BJ (cell line): ENCODE results near the gene CASTOR1. TPM values are rescaled to one million over a fixed set of nuclear protein-coding genes. Genes with fewer than 3 reads are reported as not detected.
A peak's percentile ranks its signal among the peaks of the same experiment; 100 is the strongest.

Source experiments
- CTCF ChIA-PET: fragments of 350-600 bp; formaldehyde crosslinking; extraction: SDS; loops from one replicate; lab custom pipeline; 2021; ENCODE audit warnings: antibody characterized with exemption, inconsistent platforms; lab: Yijun Ruan, JAX
- POLR2A ChIA-PET: fragments of 300-600 bp; sonication (Branson Sonifier 250); formaldehyde crosslinking; extraction: SDS; loops from one replicate; lab custom pipeline; 2021; ENCODE audit warnings: antibody characterized with exemption; lab: Charles Lee
- DNase-seq: peaks from one replicate; pipeline ENCODE4 v3.0.0-alpha.2; 2011; ENCODE audit warnings: low read depth
- H3K27me3 ChIP-seq: 2 replicates; pipeline ENCODE4 v1.6.0; 2011; ENCODE audit warnings: low read length; ENCODE audit not compliant: control insufficient read depth, insufficient read depth
- H3K36me3 ChIP-seq: 2 replicates; pipeline ENCODE4 v1.5.1; 2011; ENCODE audit warnings: low read length; ENCODE audit not compliant: control insufficient read depth, insufficient read depth
- H3K4me3 ChIP-seq: 2 replicates; pipeline ENCODE4 v1.5.1; 2011; ENCODE audit warnings: low read depth, mild to moderate bottlenecking, control low read depth, low read length
- polyA plus RNA-seq: library from polyadenylated mRNA; depleted of rRNA; stranded (reverse); fragments of >200 nt; gene quantifications from 2 replicates; pipeline ENCODE4 v1.2.3, GENCODE V29; 2011; rRNA removed
- TF ChIP-seq, protein P1 (sequence below): IDR thresholded peaks from 2 replicates; pipeline ENCODE4 v1.5.1; 2011; ENCODE audit warnings: low read depth, mild to moderate bottlenecking, control low read depth, inconsistent platforms, low read length, moderate library complexity; ENCODE audit not compliant: insufficient read depth

The CASTOR1 gene
- polyA plus RNA-seq, 1 experiment: 16.4 TPM

DNA sequence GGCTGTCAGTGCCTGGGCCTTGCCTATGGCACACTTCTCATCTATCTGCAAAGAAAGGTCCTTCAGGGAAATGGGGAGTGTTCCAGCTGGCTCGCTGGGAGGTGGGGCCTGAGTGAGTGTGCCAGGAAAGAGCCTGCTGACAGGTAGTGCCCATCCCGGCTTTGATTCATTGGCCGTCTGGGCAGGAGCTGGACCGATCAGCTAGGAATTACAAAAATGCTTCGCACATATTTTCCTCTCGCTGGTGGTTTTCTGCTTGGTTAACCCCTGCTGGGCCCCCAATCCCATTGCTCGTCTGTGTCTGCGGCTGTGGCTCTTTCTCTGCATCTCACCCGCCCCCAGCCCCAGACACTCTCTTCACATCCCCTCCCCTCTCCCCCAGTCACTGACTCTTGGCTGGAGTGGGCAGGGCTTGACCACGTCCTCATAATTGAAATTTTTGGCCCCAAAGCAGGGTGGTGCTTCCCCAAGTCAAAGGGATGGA, 53.6 kb downstream of the CASTOR1 start:
- no peak overlapping the region for H3K4me3 ChIP-seq
- TF ChIP-seq, protein P1, sequence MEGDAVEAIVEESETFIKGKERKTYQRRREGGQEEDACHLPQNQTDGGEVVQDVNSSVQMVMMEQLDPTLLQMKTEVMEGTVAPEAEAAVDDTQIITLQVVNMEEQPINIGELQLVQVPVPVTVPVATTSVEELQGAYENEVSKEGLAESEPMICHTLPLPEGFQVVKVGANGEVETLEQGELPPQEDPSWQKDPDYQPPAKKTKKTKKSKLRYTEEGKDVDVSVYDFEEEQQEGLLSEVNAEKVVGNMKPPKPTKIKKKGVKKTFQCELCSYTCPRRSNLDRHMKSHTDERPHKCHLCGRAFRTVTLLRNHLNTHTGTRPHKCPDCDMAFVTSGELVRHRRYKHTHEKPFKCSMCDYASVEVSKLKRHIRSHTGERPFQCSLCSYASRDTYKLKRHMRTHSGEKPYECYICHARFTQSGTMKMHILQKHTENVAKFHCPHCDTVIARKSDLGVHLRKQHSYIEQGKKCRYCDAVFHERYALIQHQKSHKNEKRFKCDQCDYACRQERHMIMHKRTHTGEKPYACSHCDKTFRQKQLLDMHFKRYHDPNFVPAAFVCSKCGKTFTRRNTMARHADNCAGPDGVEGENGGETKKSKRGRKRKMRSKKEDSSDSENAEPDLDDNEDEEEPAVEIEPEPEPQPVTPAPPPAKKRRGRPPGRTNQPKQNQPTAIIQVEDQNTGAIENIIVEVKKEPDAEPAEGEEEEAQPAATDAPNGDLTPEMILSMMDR: no peak
- H3K27me3 ChIP-seq: no peaks in the 10 kb centered on the region; the same call in 1 of the 2 replicates
- DNase-seq: peak; percentile 67
- POLR2A ChIA-PET: interaction anchor here (1.0 kb wide), 1 partner anchor 11 kb away, joined by 3 read pairs; the partner anchor contains the start of gene LIF
- CTCF ChIA-PET: interaction anchor here (1.0 to 2.4 kb wide), 3 partner anchors 9 to 128 kb away, joined by 3 to 6 read pairs (median 3); no protein-coding TSS in a partner anchor
- no peaks in the 10 kb centered on the region for H3K36me3 ChIP-seq

Other genes with a start within 250 kb of the CASTOR1 start
- not detected in 2 replicates for gene HORMAD2, start 209.0 kb downstream of the CASTOR1 start, polyA plus RNA-seq
- 3.8 and 5.8 TPM in 2 replicates for gene LIF, start 42.7 kb downstream of the CASTOR1 start, polyA plus RNA-seq
- not detected in 2 replicates for gene OSM, start 22.7 kb downstream of the CASTOR1 start, polyA plus RNA-seq
- 13.6 and 22.1 TPM in 2 replicates for gene TBC1D10A, start 37.4 kb upstream of the CASTOR1 start, polyA plus RNA-seq
- gene SF3A1, start 67.4 kb upstream of the CASTOR1 start, polyA plus RNA-seq: 43.2 and 66.8 TPM in 2 replicates
- gene CCDC157, start 67.5 kb upstream of the CASTOR1 start, polyA plus RNA-seq: 1.3 and 1.6 TPM in 2 replicates
- 11.1 and 15.8 TPM in 2 replicates for gene RNF215, start 97.9 kb upstream of the CASTOR1 start, polyA plus RNA-seq
- 20.1 and 22.8 TPM in 2 replicates for gene SEC14L2, start 107.5 kb upstream of the CASTOR1 start, polyA plus RNA-seq
- gene MTFP1, start 136.3 kb upstream of the CASTOR1 start, polyA plus RNA-seq: 4.9 and 8.3 TPM in 2 replicates
- gene SEC14L3, start 182.5 kb upstream of the CASTOR1 start, polyA plus RNA-seq: not detected in 2 replicates
- not detected in 2 replicates for gene SEC14L4, start 216.2 kb upstream of the CASTOR1 start, polyA plus RNA-seq